DMS79 treated with DMSO at 0.1 percent for 48 hours (cell line): ENCODE data around the gene SALL4.
"Not testable (repeated sequence)": the region's sequence is repeated elsewhere in the genome, so short reads cannot be mapped to it uniquely, and the experiment has no call there.

Experiments
- DNase-seq: peaks from one replicate; lab custom pipeline; 2025; lab: John Stamatoyannopoulos, UW

SALL4 gene

DNA sequence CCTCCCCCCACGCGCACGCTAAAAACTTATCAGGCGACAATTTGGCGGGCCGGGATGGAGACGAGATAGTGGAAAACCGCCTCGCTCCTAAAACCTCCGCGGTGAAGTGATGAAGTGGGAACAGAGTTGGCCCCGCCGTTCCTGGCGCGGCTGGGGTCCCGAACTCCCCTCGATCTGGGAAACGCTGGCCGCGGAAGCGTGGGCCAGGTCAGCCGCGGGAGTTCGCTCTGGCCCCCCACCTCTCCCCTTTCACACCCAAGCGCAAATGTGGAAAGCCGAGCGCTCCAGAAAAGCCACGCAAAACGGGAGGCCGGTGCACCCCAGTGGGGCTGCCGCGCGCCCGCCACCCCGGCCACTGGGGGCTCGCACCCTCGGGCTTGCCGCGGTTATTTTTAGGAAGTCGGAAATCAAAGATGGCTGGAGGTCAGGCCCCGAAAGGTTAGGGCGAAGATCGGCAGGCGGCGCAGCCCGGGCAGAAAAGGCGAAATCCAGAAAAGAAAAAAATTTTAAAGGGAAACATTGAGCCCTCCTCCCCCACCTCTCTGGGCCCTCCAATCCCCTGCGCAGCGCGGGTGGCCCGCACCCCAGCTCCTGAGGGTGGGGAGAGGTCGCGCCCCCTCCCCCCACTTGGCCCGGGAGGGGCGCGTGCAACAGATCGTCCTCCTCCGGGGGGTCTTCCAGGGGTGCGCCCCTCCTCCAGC lies 1.0 kb downstream of the SALL4 start:
- DNase-seq, result peak; percentile 10

DNA sequence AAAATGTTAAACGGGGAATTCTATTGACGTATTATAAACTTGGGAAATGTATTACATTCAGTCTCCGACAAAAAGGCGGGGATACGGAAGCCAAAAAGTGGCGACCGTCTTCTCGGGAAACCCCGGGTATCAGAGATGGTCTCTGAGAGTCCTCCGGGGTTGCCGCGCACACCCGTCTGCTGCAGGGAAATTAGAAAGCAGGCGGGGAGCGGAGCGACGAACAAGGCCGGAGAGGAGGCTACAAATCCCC lies 1.5 kb downstream of the SALL4 start:
- DNase-seq, result no peak

DNA sequence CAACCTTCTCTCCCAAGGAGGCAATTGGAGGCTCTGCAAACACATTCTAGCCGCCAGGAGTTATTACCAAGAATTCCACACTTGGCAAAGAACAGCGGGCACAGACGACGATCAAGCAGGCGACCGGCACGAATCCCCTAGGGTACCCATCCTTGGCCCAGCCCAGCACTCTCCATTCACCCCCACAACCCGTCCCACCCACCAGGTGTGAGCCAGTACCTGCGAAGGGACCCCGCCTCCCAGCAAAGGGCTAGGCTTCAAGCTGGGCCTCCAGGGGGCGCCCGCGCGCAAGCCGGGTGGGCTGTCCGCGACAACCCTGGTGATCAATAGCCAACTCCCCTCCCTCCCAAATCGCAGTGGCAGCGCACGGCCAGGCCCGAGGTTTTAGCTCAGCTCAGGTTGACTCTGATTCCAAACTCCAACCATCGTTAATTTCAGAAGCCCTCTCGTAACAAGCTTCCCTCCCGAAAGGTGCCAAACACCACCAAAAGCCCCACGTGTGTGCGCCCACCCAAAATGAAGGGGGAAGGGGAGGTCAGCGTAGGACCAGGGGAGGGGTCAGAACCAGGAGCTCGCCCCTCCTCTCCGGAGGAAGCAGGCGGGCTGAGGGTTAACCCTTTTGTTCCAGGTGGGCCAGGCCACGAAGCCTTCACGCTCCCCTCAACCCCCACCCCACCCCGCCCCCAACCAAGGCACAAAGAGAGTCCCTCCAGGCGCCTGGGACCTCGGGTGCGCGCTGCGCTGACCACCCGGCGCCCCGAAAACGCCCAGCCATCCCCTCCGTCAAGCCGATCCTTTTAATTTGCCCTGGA lies 2.1 kb downstream of the SALL4 start:
- peak; percentile 72 for DNase-seq

DNA sequence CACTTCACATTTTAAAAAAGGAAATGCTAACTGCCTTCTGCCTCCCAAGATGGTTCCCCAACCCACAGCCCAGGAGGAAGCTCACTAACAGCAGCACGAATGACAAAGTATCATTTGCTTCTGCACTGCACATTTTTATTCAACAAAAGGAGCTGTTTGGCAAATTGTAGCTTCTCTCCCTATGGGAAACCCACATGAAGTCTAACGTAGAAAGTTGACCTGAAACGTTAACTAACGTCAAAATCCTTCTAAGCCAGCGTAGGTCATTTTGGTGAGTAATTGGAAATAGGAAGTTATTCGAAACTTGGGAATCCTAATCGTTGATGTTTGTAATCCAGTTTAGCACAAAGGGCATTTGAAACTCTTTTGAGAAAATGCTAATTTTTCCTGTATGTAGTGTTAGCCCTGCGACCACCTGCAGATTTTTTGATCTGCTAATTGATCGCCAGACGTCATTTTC lies 2.9 kb downstream of the SALL4 start:
- DNase-seq, result no peak

DNA sequence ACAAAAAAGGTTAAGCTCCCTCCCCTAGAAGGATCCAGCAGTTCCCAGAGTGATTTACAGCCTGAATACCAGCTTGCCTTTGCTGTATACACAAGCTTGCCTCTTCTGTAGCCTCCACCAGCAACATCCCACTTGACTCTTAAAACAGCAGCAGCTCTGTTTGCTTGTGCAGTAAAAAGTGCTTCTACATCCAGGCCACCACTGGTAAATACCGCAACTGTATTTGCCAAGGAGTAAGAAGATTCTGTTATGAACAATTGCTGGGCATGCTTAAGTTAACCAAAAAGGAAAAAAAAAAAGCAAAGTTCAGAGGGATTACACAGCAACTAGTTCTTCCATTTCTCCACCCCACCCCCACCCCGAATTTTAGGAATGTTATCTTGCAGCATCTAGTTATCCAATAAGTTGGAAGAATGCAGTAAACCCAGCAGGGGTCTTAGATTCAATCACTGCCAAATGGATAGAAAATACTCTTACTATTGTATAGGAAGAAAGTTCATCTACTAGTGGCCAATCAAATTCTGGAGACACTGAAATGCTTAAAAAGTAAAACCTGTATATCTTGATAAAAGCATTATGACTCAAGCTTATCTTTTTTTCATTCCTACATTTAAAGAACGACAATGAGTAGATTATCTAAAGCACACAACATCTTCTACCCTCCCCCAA lies 4.8 kb downstream of the SALL4 start:
- no peak for DNase-seq

DNA sequence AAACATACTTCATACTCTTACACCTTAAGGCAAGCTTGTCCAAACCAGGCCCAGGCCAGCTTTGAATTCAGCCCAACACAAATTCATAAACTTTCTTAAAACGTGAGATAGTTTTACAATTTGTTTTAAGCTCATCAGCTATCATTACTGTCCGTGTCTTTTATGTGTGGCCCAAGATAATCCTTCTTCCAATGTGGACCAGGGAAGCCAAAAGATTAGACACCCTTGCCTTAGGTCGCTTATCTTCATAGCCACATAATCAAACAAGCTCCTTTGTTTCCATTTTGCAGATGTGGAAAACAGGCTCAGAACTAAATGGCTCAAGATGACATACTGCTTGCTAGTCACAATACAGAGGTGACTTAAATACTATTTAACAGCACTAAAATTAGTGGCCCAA lies 6.0 kb downstream of the SALL4 start:
- no peak for DNase-seq

DNA sequence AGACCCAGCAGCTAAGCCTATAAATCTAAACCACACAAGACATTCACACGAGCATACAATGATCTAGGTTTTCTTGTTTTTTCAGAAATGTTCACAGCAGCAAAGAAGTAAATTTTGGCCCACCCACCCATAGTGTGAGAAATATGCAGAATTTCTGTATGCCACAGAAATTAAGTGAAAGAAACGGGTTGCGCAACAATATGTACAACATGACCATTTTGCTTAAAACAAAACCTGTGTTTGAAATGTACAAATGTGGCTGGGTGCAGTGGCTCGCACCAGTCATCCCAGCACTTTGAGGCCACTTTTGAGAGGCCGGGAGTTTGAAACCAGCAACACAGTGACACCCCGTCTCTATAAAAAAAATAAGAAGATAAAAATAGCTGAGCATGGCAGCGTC lies 9.4 kb downstream of the SALL4 start:
- no peak for DNase-seq

DNA sequence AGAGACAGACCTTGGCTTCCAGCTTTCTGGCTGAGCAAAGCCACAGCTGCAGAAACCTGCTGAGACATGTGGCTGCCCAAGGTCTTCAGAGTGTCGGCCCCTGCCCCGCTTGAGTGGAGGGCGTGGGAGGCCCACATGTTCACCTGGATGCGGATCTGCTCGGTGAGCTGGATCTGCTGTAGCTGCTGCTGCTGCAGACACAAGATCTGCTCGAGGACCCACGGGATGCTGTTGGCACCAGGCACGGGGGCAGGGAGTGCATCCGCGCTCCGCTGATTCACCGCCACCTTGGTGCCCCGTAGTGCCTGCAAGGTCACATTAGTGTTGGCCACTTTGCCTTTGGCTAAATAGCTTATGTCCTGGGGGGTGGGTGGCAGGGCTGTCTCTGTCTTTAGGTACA lies 10.7 kb downstream of the SALL4 start:
- no peak for DNase-seq

DNA sequence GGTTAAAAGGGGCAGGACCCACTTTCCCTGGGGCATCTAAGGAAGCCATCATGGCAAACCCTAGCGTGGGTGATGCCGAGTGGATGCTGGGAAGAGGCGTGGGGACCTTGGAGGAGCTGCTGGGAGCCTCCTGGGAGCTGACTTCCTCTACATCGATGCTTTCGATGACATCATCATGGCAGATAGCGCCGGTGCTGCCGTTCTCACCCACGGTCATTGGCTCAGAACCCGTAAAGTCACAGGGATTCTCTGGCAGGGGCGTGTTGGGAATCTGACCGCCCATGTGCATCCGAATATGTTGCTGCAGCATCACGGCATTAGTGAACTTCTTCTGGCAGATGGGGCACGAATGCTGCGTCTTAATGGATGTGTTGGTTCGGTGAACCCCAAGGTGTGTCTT lies 12.1 kb downstream of the SALL4 start:
- DNase-seq, result no peak

DNA sequence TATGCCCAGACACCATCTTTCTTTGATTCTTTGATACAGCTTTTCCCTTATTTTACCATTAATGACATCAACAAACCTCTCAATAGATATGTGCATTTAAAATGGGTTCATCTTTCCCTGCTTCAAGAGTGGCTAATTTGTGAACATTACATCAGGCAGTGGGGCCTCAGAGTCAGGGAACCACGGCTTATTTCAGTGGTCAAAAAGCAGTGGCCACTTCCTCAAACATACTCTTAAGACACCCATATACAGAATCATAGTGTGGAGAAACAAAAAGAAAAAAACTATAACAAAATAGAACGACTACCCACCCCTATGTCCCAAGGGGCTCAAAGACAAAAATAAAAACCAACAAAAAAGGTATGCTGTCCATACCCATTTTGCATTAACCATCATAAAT lies 12.9 kb downstream of the SALL4 start:
- DNase-seq, result no peak

DNA sequence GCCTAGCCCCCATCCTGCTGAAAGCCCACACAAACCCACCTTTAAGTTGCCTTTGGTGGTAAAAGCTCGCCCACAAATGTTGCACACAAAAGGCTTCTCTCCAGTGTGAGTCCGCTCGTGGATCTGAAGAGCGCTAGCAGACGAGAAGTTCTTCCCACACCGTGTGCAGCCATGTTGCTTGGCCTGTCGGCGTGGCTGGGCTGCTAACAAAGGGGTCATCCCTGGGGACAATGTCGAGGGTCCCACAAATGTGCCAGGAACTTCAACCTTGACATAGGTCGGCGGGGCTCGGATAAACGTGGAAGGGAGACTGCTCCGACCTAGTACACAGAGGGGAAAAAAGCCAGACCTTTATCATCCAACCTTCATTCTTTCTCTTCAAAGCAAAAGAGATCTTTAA lies 13.5 kb downstream of the SALL4 start:
- DNase-seq, result no peak

DNA sequence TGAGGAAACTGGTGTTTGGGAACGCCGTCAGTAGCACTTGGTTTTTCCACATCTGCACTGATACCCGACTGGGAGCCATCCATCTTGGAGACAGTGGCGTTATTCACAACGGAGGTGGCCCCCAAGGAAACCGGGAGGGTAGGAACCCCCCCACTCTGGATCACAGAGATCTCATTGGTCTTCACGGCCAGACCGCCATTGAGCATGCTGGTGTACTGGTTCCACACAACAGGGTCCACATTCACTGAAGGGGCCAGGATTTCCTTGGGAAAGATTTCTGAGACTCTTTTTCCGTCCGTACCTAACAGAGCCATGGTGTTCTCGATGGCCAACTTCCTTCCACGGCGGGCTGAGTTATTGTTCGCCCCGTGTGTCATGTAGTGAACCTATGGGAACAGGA lies 18.0 kb downstream of the SALL4 start:
- no peak for DNase-seq

DNA sequence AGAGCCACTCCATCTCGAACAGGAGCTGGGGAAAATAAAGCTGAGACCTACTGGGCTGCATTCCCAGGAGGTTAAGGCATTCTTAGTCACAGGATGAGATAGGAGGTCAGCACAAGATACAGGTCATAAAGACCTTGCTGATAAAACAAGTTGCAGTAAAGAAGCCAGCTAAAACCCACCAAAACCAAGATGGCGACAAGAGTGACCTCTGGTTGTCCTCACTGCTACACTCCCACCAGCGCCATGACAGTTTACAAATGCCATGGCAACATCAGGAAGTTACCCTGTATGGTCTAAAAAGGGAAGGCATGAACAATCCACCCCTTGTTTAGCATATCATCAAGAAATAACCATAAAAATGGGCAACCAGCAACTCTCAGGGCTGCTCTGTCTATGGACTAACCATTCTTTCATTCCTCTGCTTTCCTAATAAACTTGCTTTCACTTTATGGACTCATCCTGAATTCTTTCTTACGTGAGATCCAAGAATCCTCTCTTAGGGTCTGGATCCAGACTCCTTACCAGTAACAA lies 24.0 kb downstream of the SALL4 start:
- DNase-seq, result not testable (repeated sequence)

DNA sequence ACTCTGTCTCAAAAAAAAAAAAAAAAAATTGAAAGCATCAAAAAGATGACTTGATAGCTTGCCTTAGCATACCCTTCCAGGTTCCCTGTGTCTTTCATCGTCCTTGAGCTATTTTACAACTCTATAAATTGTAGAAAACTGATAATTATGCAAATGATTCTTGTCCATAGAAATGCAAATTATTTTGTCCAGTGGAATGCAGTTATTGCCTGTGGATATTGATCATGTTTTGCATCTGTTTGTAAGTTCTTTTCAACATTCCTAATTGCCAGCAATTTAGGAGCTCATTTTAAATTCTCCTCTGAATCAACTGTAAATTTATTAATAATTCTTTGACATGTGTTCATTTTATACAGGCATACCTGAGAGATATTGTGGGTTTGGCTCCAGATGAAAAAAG lies 27.1 kb downstream of the SALL4 start:
- no peak for DNase-seq

DNA sequence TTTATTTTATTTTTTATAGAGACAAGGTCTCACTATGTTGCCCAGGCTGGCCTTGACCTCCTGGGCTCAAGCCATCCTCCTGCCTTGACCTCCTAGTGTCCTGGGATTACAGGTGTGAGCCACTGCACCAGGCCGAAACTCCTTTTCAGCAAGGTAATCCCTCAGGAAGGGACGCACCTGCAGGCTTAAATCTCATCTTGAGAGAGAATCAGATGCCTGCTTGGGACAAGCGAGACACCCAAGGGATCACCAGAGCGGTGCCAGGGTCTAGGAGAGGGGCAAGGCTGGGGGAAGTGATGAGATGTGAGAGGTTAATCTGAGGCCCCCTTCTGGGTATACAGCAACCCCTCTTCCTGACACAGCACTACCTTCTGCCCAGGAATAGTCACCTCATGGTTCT lies 30.1 kb downstream of the SALL4 start:
- no peak for DNase-seq

DNA sequence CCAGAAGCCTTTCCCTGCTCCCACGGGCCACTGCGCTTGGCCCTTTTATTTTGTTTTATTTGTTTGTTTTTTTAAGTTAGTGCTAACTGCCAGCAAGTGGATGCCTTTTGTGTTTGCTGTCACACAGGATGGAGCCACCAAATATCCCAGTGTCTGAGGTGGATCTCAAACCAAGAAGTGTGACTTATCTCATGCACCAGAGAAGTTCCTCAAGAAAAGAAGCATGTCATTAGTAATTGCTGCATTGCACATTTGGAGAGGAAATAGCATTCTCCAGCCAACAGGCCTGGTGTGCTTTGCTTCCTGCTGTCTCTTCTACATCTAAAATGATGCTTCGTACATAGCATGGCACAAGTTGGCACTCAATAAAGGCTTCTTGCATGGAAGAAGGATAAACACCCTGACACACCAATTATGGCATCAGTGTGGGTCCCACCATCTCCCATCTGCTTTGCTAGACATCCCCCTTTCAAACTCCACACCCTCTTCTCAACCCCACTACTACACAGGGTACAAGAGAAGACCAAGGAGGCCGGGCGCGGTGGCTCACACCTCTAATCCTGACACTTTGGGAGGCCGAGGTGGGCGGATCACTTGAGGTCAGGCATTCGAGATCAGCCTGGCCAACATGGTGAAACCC lies 32.2 kb downstream of the SALL4 start:
- no peak for DNase-seq

DNA sequence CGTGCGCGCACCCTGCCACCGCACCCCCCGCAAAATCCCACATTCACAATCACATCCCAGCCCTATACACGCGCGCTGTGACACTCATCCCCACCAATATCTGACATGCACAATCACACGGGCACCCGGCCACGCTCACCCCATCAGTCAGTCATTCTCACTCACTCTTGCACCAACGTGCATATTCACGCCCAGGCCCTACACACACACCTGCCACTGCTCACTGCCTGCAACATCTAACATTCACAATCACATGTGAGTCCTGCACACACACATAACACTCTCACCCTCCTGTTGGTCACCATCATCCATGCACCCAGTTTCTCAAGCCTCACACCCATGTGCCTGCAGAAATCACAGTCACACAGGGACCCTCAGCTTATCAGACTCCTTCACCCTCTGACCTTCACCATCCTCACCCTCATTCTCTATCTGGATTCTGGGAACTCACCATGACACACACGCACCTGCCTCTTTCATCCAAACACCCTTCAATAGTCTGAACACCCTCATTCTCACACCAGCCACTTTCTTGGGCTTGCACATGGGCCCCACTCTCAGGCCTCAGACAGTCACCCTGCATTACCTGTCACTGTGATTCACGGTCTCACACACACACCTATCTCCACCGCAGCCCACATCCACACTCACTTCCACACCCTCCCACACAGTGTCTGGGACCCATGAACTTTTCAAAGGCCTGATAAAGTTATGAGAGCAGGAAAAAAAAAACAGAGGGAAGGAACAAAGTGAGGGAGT lies 33.4 kb downstream of the SALL4 start:
- peak; percentile 20 for DNase-seq

DNA sequence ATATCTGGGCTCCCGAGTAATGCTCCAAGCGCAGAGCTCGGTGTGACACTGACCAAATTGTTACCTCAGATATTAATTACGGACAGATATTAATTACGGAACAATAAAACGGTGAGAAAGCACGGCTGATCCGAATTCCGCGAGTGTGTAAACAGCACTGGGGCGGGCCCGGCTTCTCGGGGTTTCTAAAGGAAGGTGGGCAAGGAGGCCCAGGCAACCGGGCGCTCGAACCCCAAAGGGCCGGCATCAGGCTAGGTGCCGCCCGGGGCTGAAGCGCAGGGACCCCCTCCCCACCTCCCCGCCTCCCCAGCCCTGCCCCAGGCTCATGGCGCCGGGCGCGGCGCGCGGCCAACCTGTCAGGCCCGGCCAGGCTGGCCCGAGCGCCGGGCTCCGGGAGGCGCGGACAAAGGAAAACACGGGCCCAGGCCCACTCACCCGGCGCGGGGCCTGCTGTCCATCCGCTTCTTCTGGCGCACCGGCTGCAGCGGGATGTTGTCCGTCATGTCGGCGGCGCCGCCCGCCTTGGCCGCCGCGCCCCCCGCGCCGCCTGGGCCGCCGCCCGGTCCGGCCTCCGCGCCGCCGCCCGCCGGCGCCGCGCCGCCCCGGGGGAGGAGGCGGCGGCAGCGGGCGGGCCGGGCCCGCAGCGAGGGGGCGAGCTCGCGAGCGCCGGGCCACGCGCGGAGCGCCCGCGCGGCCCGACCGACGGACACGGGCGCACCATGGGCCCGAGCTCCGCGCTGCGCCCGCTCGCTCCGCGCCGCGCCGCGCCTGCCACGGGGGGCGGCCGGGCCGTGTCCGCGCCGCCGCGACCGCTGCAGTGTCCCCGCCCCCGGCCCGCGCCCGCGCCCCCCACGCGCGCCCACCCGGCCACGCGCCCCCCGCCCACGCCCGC lies 34.2 kb downstream of the SALL4 start, which contains the start of gene ATP9A:
TSS of gene ATP9A (minus strand) at position 524 of the 892 bp plus-strand sequence. CDS start at position 503, 21 bp downstream.
- DNase-seq, result peak; percentile 56

DNA sequence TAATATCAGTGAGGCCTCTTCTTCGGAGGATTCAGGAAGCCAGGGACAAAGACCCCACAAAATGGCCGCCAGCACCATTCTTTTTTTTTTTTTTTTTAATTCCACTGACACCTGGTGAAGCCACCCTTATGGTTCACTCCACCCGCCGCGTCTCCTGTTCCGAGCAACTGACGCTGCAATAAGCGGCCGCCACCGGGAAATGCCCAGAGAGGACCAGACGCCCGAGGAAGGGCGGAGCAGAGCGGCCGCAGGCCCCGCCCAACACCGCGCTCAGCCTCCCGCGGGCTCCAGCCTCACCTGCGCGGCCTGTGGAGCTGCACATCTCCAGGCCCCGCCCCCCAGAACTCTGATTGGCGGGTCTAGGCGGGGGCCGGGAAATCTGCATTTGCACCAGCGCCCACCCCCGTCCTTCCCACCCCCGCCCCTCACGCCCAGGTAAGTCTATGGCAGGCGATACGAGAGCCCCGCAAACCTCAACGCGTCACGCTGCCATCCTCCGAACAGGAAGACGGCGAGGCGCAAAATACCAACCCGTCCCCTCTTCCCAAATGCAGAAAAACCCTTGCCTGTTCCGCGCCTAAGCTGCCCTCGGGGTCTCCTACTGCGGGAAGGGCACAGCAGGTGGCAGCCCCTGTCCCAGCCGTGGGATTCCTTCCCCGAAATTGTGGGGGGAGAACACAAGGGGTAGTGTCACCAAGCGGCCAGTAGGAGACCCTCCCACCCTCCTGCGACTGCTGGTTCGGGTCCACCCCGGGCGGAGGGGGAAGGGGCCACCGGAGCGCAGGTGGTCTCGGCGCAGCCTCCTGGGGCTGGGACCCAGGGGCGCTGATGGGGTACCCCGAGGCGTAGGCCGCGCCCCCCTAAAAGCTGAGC lies 35.1 kb downstream of the SALL4 start:
- peak; percentile 95 for DNase-seq

DNA sequence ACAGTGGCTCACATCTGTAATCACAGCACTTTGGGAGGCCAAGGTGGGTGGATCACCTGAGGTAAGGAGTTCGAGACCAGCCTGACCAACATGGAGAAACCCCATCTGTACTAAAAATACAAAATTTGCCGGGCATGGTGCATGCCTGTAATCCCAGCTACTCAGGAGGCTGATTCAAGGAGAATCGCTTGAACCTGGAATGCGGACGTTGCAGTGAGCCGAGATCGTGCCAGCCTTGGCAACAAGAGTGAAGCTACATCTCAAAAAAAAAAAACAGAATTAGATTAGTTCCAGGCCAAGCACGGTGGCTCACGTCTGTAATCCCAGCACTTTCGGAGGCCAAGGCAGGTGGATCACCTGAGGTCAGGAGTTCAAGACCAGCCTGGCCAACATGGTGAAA lies 36.9 kb downstream of the SALL4 start:
- not testable (repeated sequence) for DNase-seq
